HG02798 (cell line): ENCODE measurements around the gene RNF150.

Experiments
- ATAC-seq: cut with Tn5 transposase; IDR thresholded peaks from one replicate; pipeline ENCODE4 v1.9.1; 2021; ENCODE audit warnings: mild to moderate bottlenecking; ENCODE audit not compliant: unreplicated experiment, poor library complexity

Gene RNF150

DNA sequence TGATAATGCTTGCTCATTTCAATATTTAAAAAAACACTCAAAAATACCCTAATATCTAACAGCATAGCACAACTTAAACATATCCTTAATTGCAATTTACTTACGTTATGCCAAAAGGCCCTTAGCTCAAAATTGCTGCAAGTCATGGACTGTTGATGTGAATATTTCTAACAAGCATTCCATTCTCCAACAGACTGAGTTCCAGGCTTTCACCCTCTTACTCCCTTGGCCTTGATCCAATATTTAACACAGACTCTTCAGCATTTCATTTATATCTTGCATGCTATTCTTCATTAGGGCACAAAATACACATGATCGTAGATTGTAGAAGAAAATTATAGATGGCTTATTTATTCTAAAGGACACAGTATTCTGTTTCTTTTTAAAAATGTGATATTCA lies 96.5 kb downstream of the RNF150 start:
- ATAC-seq: no peak

GRCh38 chr4:141035920-141036319 lies 97.3 kb downstream of the RNF150 start:
- ATAC-seq: no peak

GRCh38 chr4:141028024-141028529 lies 105.2 kb downstream of the RNF150 start:
- no peak for ATAC-seq

- ATAC-seq: no peak
Measured at GRCh38 chr4:141027421-141027820, 105.8 kb downstream of the RNF150 start.

- ATAC-seq: no peak
Measured at GRCh38 chr4:141026900-141027299, 106.4 kb downstream of the RNF150 start.

GRCh38 chr4:141023051-141023450 lies 110.2 kb downstream of the RNF150 start:
- ATAC-seq: no peak

GRCh38 chr4:141022111-141022695 lies 111.1 kb downstream of the RNF150 start:
- ATAC-seq: no peak

GRCh38 chr4:141021397-141022110 lies 111.7 kb downstream of the RNF150 start:
- no peak for ATAC-seq

DNA sequence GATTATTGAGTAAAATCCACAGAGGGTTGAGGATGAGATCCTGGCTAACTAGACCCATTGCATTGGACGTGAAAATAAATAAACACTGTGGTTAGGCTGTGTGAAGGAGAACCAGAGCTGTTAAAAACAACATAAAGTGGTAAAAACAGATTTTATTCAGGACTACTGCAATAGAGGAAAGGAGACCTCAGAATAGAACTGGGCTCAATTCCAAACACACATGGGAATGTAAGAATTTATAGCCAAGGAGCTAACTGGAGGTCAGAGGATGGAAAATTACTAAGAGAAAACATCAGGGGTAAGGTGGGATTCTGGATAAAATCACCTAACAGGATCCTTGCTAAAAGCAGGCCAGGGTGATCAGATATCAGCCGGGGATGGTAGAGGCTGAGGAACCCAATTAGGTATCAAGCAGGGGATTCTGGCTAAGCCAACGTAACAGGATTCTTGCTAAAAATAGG lies 112.4 kb downstream of the RNF150 start:
- no peak for ATAC-seq

DNA sequence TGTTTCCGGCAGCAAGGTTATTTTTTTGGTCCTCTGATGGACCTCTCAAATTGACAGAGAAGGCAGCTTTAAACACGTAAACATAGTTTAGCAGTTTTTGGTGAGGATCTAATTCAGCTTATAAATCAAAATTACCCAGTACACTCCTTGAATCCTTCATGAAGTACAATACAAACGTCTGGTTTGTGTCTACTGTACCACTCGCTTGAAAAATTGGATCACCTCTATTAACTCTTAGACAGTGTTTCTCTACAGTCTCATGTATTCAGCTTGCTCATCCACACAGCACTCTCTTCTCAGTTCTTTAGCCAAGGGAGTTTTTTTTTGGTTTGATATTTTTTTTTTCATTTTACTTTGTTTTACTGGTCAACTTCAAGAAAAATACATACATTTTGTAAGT lies 113.5 kb downstream of the RNF150 start:
- no peak for ATAC-seq

DNA sequence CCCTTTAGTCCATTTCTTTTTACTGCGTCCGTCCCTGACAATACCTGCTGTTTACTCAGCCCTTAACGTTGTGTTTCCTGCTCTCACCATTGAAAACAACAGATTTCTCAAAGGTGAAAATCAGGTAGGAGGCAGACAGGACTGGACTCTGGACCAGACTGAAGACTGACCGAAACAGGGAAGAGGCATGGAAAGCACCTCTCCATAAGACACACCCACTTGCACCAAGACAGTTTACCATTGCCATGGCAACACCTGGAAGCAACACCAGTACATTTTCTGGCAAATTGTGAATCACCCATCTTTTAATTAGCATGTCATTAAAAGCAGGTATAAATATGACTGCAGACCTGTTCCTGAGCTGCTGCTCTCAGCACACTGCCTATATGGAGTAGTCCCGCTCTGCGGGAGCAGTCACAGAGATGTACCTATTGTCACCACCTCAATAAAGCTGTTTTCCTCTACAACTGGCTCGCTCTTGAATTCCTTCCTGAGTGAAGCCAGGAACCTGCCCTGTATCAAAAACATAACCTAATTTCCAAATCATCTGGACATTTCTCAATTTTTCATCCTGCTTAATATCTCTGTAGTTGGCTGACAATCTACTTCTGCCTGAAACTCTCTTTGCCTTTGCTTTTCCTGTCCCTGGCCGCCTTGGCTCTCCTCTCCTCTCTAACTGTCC lies 117.0 kb downstream of the RNF150 start:
- no peak for ATAC-seq

DNA sequence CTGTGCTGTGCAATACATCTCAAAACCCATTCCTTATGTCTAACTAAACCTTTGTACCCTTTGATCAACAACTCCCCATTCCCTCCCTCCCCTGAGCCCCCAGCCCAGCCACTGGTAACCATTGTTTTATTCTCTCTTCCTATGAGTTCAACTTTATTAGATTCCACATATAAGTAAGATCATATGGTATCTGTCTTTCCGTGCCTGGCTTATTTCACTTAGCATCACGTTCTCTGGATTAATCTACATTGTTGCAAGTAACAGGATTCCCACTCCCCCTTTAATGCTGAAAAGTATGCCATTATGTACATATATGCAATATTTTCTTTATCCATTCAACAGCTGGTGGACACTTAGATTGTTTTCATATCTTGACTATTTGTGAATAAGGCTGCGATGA lies 119.4 kb downstream of the RNF150 start:
- ATAC-seq: no peak

DNA sequence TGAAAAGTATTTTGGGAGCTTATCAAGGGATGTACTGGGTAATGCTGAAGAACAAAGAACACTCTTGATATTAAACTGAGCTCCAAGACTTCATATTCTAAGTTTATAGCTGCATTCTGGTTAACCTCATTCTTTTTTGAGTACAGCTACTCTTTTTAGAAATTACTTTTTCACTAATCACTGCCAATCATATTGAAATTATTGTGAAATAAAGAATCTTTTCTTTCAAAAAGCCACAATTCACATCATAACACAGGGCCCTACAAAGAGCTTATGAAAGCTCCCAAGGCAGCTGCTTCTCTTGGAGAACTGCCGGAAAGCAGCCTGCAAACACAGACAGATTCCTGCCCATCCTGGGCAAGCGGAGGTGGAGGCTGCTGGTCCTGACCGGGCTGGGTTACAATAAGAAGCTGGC lies 121.4 kb downstream of the RNF150 start:
- ATAC-seq: no peak

DNA sequence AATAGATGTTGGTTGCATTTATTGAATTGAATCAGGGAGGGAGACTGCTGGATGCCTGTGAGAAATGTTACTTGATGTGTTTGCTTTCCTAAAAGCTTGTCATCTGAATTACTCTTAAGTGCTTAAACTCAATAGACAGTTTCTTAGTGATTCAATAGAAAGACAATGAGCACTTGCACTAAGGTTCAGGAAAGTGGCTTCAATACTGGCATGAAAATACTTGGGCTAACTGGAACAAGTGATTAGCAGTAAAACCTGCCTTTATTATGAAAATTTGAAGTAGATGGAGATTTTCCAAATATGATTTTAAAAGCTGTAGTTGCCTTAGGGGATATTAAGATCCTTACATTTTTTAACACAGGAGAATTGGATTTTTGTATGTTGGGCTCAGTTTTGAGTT lies 123.3 kb downstream of the RNF150 start:
- no peak for ATAC-seq

DNA sequence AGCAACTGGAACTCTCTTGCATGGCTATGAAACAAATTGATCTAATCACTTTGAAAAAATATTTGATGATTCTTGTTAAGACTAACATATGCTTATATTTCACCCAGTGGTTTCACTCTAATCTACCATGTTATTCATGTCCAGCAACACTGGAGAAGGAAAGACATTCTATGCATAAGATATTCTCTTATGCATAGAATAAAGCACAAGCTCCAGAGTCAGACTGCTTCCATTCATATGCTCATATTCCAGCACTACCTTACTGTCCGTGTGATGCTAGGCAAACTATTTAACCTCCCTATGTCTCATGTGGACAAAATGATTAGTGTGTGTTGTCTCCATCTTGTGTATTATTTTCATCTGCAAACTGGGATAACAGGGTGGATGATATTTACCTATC lies 124.1 kb downstream of the RNF150 start:
- no peak for ATAC-seq

DNA sequence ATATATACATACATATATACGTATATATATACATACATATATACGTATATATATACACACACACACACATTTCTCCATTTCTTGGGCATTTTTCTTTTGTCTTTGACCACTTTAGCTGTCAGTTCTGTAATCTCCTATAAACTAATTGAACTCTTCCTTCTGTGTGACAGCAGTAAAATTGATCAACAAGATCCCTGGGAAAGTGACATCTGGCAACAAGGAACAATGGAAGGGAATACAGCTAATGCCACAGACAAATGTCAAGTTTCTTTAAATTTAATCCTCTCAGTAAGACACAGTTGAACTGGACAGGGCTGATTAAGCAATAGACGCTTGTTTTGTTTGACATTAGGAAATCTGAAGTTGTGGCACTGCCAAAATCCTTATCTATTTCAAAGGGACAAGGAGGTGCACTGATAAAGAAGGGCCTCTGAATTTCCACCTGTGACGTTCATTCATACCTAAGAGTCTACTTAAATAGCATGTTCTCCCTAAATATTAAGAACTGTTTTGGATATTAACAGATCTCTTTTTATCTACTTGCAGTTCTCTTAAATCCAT lies 126.9 kb downstream of the RNF150 start:
- no peak for ATAC-seq

GRCh38 chr4:141004823-141005222 lies 128.4 kb downstream of the RNF150 start:
- ATAC-seq: no peak

DNA sequence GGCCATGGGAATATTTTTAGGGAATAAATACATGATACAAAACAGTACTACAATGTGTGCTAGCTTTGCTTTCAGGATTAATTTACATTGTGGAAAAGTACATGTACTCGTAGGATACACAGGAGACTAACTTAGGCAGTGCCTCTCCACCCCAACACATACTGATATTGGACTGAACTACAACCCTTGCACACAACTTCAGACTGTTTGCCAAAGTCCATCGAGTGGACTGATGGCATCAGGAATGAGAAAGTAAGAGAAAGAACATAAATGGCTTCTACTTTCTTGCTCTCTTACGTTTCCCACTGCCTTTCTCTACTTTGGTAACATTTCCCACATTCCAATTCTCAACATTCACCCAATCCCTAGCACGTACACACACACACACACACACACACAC lies 130.1 kb downstream of the RNF150 start:
- ATAC-seq: no peak

- ATAC-seq: no peak
Measured at GRCh38 chr4:141002323-141002805, 130.9 kb downstream of the RNF150 start.

DNA sequence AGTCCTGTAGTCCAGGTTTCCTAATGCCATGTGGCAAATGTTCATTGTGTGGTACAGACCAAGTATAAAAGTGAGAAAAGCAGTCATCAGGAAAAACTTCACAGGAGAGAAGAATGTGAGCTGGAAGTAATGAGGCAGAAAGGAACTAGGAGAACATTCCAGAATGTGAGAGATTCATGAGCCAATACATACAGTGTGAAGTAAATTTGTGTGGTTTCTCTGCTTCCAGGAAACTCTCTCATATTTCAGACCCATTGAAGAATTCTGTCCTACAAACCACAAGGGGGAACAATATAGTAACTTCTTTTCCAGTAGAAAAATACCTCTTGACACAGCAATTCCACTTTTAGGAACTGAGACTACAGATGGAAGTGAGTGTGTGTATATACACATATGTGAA lies 136.5 kb downstream of the RNF150 start:
- no peak for ATAC-seq

GRCh38 chr4:140995058-140995457 lies 138.2 kb downstream of the RNF150 start:
- ATAC-seq: no peak
